Gastrocnemius medialis (tissue), 4 donors: ENCODE measurements around the gene VPS45. TPM values are rescaled to one million over a fixed set of nuclear protein-coding genes. Genes with fewer than 3 reads are reported as not detected.
"Not testable (repeated sequence)": the region's sequence is repeated elsewhere in the genome, so short reads cannot be mapped to it uniquely, and the experiment has no call there.

ENCODE experiments used
- ATAC-seq, 2 donors: fragments of 150-250 bp; one replicate each; pipeline ENCODE4 v1.9.1; 2016
- DNase-seq, 2 donors: peaks; one replicate each; pipeline ENCODE4 v3.0.0-alpha.2; 2019
- H3K27ac ChIP-seq, 4 donors: fragments of 200-600 bp; sonication (generic); 1 replicate in 1 of 4; 2 replicates in 3 of 4; pipeline ENCODE4 v1.5.1; 2016 to 2018; ENCODE audit warnings: mild to moderate bottlenecking in 2 of 4, moderate library complexity in 1 of 4
- H3K27me3 ChIP-seq, 3 donors: fragments of 200-600 bp; sonication (generic) in 2 of 3; 1 replicate in 1 of 3; 2 replicates in 2 of 3; pipeline versions ENCODE4 v1.5.1 to v1.6.0; 2016 to 2019; ENCODE audit warnings: mild to moderate bottlenecking in 1 of 3, moderate library complexity in 1 of 3
- H3K36me3 ChIP-seq, 2 donors: fragments of 200-600 bp; sonication (generic) in 1 of 2; one replicate each; pipeline ENCODE4 v1.5.1; 2017 to 2018
- H3K4me1 ChIP-seq, 2 donors: fragments of 200-600 bp; sonication (generic) in 1 of 2; one replicate each; pipeline ENCODE4 v1.5.1; 2016 to 2017; ENCODE audit warnings: mild to moderate bottlenecking in 2 of 2
- H3K4me3 ChIP-seq, 4 donors: fragments of 200-600 bp; sonication (generic) in 3 of 4; 1 replicate in 1 of 4; 2 replicates in 3 of 4; pipeline ENCODE4 v1.5.1; 2016 to 2019; ENCODE audit warnings: mild to moderate bottlenecking in 2 of 4
- H3K9me3 ChIP-seq, 3 donors: fragments of 200-600 bp; sonication (generic) in 2 of 3; 1 replicate in 1 of 3; 2 replicates in 2 of 3; pipeline ENCODE4 v1.5.1; 2016 to 2019
- POLR2A ChIP-seq, 2 donors: fragments of 450-650 bp; IDR thresholded peaks; one replicate each; pipeline ENCODE4 v1.6.1; 2017; ENCODE audit warnings: antibody characterized with exemption in 2 of 2, mild to moderate bottlenecking in 2 of 2, moderate library complexity in 2 of 2
- in situ Hi-C, 4 donors: fragments of 200-750 bp; cut with MboI; loops; one replicate each; pipeline versions ENCODE4 v1.15.0 to v1.8.0; 2017; ENCODE audit warnings: low sequenced_read_pairs in 4 of 4
- intact Hi-C: fragments of 100-400 bp; cut with DNase I; formaldehyde crosslinking; loops from one replicate; pipeline ENCODE4 v1.15.1; 2023; ENCODE audit warnings: low total_unique reads
- total RNA-seq, 4 donors: library from RNA; depleted of rRNA; stranded (reverse); fragments of >200 nt; gene quantifications; one replicate each; pipeline versions ENCODE4 v1.1.0 to v1.2.3, GENCODE V29; 2016
- TF ChIP-seq, protein P1 (sequence below), 5 experiments: fragments of 450-650 bp in 3 of 5; fragments of 200-600 bp in 2 of 5; sonication (generic) in 2 of 5; IDR thresholded peaks in 4 of 5; conservative IDR thresholded peaks in 1 of 5; 1 replicate in 4 of 5; 2 replicates in 1 of 5; pipeline ENCODE4 v1.5.1; 2016 to 2019; ENCODE audit warnings: antibody characterized with exemption in 5 of 5, mild to moderate bottlenecking in 3 of 5, moderate library complexity in 3 of 5

VPS45 gene
- total RNA-seq, 4 donors from 2014 or later: 17.0 to 30.3 (median 24.7) TPM

GRCh38 chr1:150051089-150051373, 16.5 kb upstream of the VPS45 start:
- DNase-seq: no peak
- intact Hi-C loops (no loop called here), in situ Hi-C loops (loop anchor here in 1 of 4 donors (5.0 kb wide), 1 partner anchor 89 kb away; no protein-coding TSS in a partner anchor)
- no peak for TF ChIP-seq POLR2A (IDR thresholded peaks at IDR 0.05)
- TF ChIP-seq, protein P1, sequence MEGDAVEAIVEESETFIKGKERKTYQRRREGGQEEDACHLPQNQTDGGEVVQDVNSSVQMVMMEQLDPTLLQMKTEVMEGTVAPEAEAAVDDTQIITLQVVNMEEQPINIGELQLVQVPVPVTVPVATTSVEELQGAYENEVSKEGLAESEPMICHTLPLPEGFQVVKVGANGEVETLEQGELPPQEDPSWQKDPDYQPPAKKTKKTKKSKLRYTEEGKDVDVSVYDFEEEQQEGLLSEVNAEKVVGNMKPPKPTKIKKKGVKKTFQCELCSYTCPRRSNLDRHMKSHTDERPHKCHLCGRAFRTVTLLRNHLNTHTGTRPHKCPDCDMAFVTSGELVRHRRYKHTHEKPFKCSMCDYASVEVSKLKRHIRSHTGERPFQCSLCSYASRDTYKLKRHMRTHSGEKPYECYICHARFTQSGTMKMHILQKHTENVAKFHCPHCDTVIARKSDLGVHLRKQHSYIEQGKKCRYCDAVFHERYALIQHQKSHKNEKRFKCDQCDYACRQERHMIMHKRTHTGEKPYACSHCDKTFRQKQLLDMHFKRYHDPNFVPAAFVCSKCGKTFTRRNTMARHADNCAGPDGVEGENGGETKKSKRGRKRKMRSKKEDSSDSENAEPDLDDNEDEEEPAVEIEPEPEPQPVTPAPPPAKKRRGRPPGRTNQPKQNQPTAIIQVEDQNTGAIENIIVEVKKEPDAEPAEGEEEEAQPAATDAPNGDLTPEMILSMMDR (IDR thresholded peaks at IDR 0.05 in 4 of 5, conservative IDR thresholded peaks at IDR 0.05 in 1 of 5): no peak
- no peak for ATAC-seq
- Histone ChIP-seq H3K36me3 (no peaks in the 10 kb centered on the region), H3K27me3 (no peaks in the 10 kb centered on the region), H3K27ac (no peak overlapping the region), H3K4me3 (no peak overlapping the region), H3K9me3 (no peaks in the 10 kb centered on the region), H3K4me1 (peaks cover 0 to 7% of the 10 kb centered on the region in 2 donors)

GRCh38 chr1:150051905-150052412, 15.6 kb upstream of the VPS45 start:
- DNase-seq, H3K27me3 ChIP-seq, intact Hi-C loops, H3K4me3 ChIP-seq, H3K36me3 ChIP-seq, H3K27ac ChIP-seq, ATAC-seq, H3K9me3 ChIP-seq: not testable (repeated sequence)
- in situ Hi-C loops: loop anchor here in 1 of 4 donors (5.0 kb wide), 1 partner anchor 90 kb away; no protein-coding TSS in a partner anchor
- peaks cover 0 to 10% of the 10 kb centered on the region in 2 donors for H3K4me1 ChIP-seq

DNA sequence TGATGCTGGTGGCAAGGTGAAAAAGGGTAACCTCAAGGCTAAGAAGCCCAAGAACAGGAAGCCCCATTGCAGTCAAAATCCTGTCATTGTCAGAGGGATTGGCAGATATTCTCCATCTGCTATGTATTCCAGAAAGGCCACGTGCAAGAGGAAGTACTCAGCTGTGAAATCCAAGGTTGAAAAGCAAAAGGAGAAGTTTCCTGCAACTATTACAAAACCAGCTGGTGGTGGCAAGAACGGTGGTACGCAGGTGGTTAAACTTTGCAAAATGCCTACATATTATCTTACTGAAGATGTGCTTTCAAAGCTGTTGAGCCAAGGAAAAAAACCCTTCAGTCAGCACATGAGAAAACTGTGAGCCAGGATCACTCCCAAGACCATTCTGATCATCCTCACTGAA, 13.7 kb upstream of the VPS45 start:
- Histone ChIP-seq H3K27ac (no peak overlapping the region), H3K27me3 (no peaks in the 10 kb centered on the region), H3K4me1 (peaks cover 0 to 10% of the 10 kb centered on the region in 2 donors), H3K4me3 (no peak overlapping the region), H3K36me3 (no peaks in the 10 kb centered on the region), H3K9me3 (no peaks in the 10 kb centered on the region)
- TF ChIP-seq, protein P1 (IDR thresholded peaks at IDR 0.05 in 4 of 5, conservative IDR thresholded peaks at IDR 0.05 in 1 of 5): no peak
- TF ChIP-seq POLR2A (IDR thresholded peaks at IDR 0.05): no peak
- in situ Hi-C loops (loop anchor here in 1 of 4 donors (5.0 kb wide), 1 partner anchor 92 kb away; no protein-coding TSS in a partner anchor), intact Hi-C loops (no loop called here)
- DNase-seq: no peak
- no peak for ATAC-seq

DNA sequence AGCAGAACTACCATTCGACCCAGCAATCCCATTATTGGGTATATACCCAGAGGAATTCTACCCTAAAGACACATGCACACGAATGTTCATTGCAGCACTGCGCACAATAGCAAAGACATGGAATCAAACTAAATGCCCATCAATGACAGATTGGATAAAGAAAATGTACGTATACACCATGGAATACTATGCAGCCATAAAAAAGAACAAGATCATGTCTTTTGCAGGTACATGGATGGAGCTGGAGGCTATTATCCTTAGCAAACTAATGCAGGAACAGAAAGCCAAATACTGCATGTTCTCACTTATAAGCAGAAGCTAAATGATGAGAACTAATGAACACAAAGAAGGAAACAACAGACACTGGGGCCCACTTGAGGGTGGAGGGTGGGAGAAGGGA, 12.1 kb upstream of the VPS45 start:
- H3K4me1 ChIP-seq, H3K4me3 ChIP-seq, DNase-seq, H3K9me3 ChIP-seq, ATAC-seq, in situ Hi-C loops, H3K36me3 ChIP-seq, H3K27me3 ChIP-seq, intact Hi-C loops, H3K27ac ChIP-seq: not testable (repeated sequence)

DNA sequence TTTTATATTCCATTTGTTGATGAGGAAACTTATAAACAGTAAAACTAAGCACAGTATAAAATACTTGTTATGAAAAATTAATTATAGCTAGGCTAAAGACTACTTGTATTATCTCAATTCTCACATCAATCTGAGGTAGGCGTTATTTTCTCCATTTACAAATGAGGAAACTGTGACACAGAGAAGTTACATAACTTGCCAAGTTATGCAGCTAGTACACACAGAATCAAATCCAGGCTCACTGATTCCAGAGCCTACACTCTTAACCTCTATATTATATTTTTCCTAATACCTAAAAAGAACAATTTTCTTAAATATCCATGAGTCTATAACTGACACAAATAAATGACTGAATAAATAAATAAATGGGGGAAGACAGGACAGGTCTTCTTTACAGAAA, 11.2 kb upstream of the VPS45 start:
- H3K27ac ChIP-seq: no peak overlapping the region
- in situ Hi-C loops: no loop called here
- intact Hi-C loops: no loop called here
- H3K4me1 ChIP-seq: peaks cover 0 to 4% of the 10 kb centered on the region in 2 donors
- TF ChIP-seq, protein P1 (IDR thresholded peaks at IDR 0.05 in 4 of 5, conservative IDR thresholded peaks at IDR 0.05 in 1 of 5): no peak
- TF ChIP-seq POLR2A (IDR thresholded peaks at IDR 0.05): no peak
- H3K4me3 ChIP-seq: no peak overlapping the region
- no peaks in the 10 kb centered on the region for H3K36me3 ChIP-seq
- DNase-seq (no peak), ATAC-seq (no peak)
- H3K27me3 ChIP-seq: no peaks in the 10 kb centered on the region
- H3K9me3 ChIP-seq: no peaks in the 10 kb centered on the region

DNA sequence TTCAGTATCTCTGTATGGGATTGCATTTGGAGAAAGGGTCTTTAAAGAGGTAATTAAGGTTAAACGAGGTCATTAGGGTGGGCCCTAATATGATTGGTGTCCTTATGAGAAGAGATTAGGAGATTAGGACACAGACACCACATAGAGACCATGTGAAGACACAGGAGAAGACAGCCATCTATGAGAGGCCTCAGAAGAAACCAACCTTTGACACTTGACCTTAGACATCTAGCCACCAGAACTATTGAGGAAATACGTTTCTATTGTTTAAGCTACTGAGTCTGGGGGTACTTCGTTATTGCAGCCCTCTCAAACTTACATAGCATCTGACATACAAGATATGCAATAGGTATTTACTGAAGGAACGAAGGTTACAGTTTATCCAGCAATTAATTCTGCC, 7.3 kb upstream of the VPS45 start:
- in situ Hi-C loops: no loop called here
- H3K4me1 ChIP-seq: peaks cover 3 to 7% of the 10 kb centered on the region in 2 donors
- TF ChIP-seq POLR2A (IDR thresholded peaks at IDR 0.05): no peak
- TF ChIP-seq, protein P1 (IDR thresholded peaks at IDR 0.05 in 4 of 5, conservative IDR thresholded peaks at IDR 0.05 in 1 of 5): no peak
- H3K27me3 ChIP-seq: no peaks in the 10 kb centered on the region
- intact Hi-C loops: no loop called here
- H3K4me3 ChIP-seq: no peak overlapping the region
- no peaks in the 10 kb centered on the region for H3K36me3 ChIP-seq
- ATAC-seq (no peak), DNase-seq (no peak)
- H3K27ac ChIP-seq: no peak overlapping the region
- no peaks in the 10 kb centered on the region for H3K9me3 ChIP-seq
